NCI-H1694 treated with DMSO at 0.1 percent for 48 hours (cell line): Measurements from ENCODE around the gene PTGIR.

Experiments
- DNase-seq: peaks from one replicate; lab custom pipeline; 2025; lab: John Stamatoyannopoulos, UW

PTGIR gene, protein sequence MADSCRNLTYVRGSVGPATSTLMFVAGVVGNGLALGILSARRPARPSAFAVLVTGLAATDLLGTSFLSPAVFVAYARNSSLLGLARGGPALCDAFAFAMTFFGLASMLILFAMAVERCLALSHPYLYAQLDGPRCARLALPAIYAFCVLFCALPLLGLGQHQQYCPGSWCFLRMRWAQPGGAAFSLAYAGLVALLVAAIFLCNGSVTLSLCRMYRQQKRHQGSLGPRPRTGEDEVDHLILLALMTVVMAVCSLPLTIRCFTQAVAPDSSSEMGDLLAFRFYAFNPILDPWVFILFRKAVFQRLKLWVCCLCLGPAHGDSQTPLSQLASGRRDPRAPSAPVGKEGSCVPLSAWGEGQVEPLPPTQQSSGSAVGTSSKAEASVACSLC

GRCh38 chr19:46624958-46625661 lies at the start of gene PTGIR:
Gene PTGIR (minus strand): TSS chr19:46625089. CDS start chr19:46624225, 864 bp downstream.
- no peak for DNase-seq

- DNase-seq, result no peak
Measured at GRCh38 chr19:46670813-46671212, 45.9 kb upstream of the PTGIR start.

DNA sequence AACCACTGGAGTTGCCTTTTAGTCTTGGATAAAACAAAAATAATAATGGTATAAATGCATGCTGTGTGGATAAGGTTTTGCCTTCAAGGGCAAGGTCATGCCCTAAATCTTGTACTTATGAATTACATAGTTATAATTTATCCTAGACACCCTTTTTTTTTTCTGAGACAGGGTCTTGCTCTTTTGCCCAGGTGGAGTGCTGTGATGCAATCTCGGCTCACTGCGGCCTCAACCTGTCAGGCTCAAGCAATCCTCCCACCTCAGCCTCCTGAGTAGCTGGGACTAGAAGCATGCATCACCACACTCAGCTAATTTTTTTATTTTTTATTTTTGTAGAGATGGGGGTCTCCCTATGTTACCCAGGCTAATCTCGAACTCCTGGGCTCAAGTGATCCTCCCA lies 43.8 kb upstream of the PTGIR start:
- no peak for DNase-seq

- no peak for DNase-seq
Measured at GRCh38 chr19:46665072-46665471, 40.2 kb upstream of the PTGIR start.

- DNase-seq, result peak; percentile 88
Measured at GRCh38 chr19:46661735-46662592, 37.1 kb upstream of the PTGIR start.

DNA sequence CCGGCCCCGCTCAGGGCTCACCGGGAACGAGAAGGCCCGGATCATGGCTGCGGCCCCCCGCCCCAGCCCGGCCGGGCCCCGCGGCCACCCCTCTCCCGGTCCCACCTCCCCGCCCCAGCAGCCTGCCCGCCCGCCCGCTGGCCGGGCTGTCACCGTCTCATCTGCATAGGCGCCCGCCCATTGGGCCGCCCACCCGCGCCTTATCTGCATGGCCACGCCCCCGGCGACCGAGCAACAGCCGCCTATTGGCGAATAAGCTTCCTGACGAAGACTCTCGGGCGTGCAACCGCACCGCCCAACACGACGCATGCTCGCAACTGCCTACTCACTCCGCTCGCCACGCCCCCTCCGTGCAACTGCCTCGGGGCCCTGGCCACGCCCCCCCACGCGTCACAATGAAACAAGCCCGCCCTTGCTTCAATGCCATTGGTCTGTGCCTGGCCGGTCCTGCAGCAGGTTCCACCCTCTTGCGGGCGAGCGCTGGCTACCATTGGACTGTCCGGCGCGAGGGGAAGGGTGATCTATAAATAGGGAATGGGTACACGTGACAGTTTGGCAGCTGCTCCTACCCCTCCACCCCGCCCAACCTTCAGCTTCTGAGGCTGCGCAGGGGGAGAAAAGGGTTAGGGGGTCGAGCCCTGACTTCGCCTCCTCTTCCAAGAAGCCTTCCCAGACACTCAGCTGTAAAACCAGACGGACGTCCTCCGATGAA lies 36.3 kb upstream of the PTGIR start, which contains the start of gene DACT3:
TSS of gene DACT3 (minus strand) at position 163 of the 712 bp plus-strand sequence. CDS start at position 45, 118 bp downstream.
- peak; percentile 99 for DNase-seq

DNA sequence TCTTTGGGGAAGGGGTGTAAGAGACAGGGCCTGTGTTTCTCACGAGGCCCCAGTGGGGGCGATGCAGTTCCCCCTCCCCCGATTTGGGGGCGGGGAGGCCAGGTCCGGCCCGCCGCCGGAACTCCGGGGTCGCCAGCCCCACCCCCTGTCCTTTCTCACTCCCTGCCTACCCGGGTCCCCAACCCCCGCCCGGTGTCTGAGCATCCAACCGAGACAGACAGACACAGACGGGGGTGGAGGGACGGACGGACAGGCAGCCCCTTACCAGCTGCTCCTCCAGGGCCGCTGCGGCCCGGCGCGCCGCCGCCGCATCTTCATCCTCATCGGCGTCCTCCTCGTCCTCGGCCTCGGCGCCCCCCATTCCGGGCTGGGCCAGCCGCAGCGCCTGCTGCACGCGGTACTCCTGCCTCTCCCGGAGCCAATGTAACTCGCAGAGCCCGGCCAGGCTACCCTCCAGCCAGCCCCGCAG lies 35.7 kb upstream of the PTGIR start:
- DNase-seq, result no peak

GRCh38 chr19:46660008-46660517 lies 35.2 kb upstream of the PTGIR start:
- DNase-seq, result peak; percentile 1

DNA sequence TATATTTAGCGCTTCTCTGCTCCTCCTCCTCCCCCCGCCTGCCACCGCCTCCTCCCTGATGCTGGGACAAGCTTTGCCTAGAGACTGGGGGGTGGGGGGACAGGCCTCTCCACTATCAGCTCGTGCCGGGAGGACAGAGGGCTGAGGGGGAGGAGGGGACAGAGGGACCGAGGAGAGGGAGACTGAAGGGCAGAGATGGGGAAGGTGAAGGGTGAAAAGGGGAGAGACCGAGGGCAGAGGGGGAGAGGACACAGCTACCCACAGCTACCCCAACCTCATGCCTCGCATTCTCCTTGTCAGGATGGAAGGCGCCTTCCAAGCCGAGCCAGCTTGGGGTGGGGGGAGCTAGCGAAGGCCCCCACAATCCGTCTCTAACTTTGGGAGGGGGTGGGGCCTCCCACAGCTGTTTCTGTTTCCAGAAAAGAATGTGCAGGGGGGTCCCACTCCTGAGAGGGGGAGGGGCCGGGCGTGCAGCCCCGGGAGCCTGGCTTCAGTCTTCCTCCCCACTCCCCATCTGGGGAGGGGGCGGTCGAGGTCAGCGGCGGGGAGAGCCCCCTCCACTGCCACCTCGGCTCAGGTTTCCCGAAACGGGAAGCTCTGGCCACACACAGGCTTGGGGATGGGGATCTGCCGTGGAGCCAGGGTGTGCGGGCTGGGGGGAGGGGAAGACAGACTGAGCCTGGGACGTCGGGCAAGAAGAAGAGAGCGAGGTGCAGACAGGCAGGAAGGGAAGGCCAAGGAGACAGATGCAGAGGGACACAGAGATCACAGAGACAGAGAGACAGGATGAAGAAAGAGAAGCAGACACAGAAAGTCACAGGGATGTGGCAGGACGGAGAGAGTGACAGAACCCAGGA lies 34.5 kb upstream of the PTGIR start:
- no peak for DNase-seq

- no peak for DNase-seq
Measured at GRCh38 chr19:46656541-46656940, 31.7 kb upstream of the PTGIR start.

- DNase-seq, result no peak
Measured at GRCh38 chr19:46654621-46655152, 29.8 kb upstream of the PTGIR start.

- DNase-seq, result no peak
Measured at GRCh38 chr19:46650445-46650844, 25.6 kb upstream of the PTGIR start.

DNA sequence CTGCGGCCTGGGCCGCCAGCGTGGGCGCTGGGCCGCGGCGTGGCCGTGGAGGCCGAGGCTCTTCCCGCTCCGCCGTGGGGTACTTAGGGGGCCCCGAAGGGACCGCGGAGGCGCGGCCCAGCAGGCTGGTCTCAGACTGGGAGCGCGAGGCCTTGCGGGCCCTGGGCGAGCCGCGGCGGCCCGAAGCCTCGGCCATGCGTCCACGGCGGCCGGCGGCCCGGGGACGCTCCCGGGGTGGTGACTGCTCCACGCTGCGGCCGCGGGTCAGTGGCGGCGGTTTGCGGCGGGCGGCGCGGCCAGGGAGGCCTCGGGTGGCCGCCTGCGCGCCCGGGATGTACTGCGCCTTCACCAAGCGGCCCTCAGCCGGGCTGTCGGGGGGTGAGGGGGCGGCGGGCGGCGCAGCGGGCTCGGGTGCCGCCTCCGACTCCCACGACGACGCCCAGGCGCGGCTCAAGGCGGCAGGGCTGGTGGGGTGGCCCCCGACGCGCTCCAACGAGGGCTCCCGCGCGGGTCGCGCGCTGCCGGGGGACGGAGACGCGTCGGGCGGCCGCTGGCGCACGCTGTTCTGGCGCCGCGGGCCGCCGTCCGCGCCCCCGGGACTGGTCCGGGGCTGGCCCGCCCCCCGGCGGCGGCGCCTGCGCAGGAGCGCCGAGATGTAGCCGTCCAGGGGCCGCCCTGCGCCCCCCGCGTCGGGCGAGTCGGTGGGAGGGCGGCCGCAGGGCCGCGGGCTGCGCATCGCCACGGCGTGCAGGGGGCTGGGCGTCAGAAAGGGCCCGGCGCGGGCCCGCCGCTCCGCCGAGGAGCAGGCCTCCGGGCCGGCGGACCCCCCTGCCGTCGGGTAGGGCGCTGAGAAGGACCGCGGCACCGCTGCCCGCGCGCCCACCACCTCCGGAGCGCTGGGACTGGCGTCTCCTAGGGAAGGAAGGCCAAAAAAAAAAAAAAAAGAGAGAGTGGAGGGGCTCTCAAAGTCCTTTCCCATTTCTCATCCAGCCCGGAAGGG lies 24.4 kb upstream of the PTGIR start:
- no peak for DNase-seq

- DNase-seq, result no peak
Measured at GRCh38 chr19:46648060-46648960, 23.4 kb upstream of the PTGIR start.

GRCh38 chr19:46646402-46646801 lies 21.5 kb upstream of the PTGIR start:
- no peak for DNase-seq

- DNase-seq, result no peak
Measured at GRCh38 chr19:46644720-46645119, 19.8 kb upstream of the PTGIR start.

GRCh38 chr19:46640656-46641055 lies 15.8 kb upstream of the PTGIR start:
- no peak for DNase-seq
